Raji (cell line): ENCODE results near the gene EHMT1.
"Not testable (repeated sequence)": the region's sequence is repeated elsewhere in the genome, so short reads cannot be mapped to it uniquely, and the experiment has no call there.

ENCODE experiments used
- POLR2A ChIP-seq: IDR thresholded peaks from 2 replicates; pipeline ENCODE4 v1.6.1; 2011; ENCODE audit warnings: low read depth, low read length, control low read depth; ENCODE audit not compliant: insufficient read depth

The EHMT1 gene

GRCh38 chr9:137875846-137876245, 257.0 kb downstream of the EHMT1 start:
- TF ChIP-seq POLR2A = no peak

- TF ChIP-seq POLR2A = no peak
Measured at GRCh38 chr9:137876269-137876668, 257.5 kb downstream of the EHMT1 start.

GRCh38 chr9:137876781-137877386, 258.1 kb downstream of the EHMT1 start:
- TF ChIP-seq POLR2A = no peak

- not testable (repeated sequence) for TF ChIP-seq POLR2A
Measured at GRCh38 chr9:137877506-137878122, 258.8 kb downstream of the EHMT1 start, which contains the start of gene CACNA1B. Gene CACNA1B (plus strand): TSS chr9:137877782. CDS start chr9:137877934, 152 bp downstream.

GRCh38 chr9:137878146-137878941, 259.5 kb downstream of the EHMT1 start:
- no peak for TF ChIP-seq POLR2A

GRCh38 chr9:137879052-137879451, 260.2 kb downstream of the EHMT1 start:
- no peak for TF ChIP-seq POLR2A

- no peak for TF ChIP-seq POLR2A
Measured at GRCh38 chr9:137879566-137880150, 260.9 kb downstream of the EHMT1 start.

GRCh38 chr9:137880160-137880975, 261.6 kb downstream of the EHMT1 start:
- no peak for TF ChIP-seq POLR2A

- TF ChIP-seq POLR2A = no peak
Measured at GRCh38 chr9:137880976-137881530, 262.2 kb downstream of the EHMT1 start.

GRCh38 chr9:137881591-137882505, 263.0 kb downstream of the EHMT1 start:
- TF ChIP-seq POLR2A = no peak

GRCh38 chr9:137882506-137882821, 263.7 kb downstream of the EHMT1 start:
- no peak for TF ChIP-seq POLR2A
